ENCODE results near the gene CCL5. TPM values are rescaled to one million over a fixed set of nuclear protein-coding genes. Genes with fewer than 3 reads are reported as not detected.

CCL5 gene
- total RNA-seq, 1 donor from 2014 or later, result 28.9 TPM

- no peaks in the 10 kb centered on the region for H3K27me3 Mint-ChIP-seq (ENCODE audit: low read depth)
- no peak for DNase-seq (ENCODE audit: low spot score)
- H3K36me3 Mint-ChIP-seq (ENCODE audit: low read depth), result peaks cover 32% of the 10 kb centered on the region
- peaks cover 25% of the 10 kb centered on the region for H3K4me1 Mint-ChIP-seq (ENCODE audit: low read depth)
- intact Hi-C loops (cut with micrococcal nuclease), result no loop called here
- H3K27ac Mint-ChIP-seq, result no peak overlapping the region
- no peaks in the 10 kb centered on the region for H3K9me3 Mint-ChIP-seq
- H3K4me3 Mint-ChIP-seq (ENCODE audit: low read depth), result no peak overlapping the region
Observed at GRCh38 chr17:35872196-35872980, 7.8 kb downstream of the CCL5 start.

DNA sequence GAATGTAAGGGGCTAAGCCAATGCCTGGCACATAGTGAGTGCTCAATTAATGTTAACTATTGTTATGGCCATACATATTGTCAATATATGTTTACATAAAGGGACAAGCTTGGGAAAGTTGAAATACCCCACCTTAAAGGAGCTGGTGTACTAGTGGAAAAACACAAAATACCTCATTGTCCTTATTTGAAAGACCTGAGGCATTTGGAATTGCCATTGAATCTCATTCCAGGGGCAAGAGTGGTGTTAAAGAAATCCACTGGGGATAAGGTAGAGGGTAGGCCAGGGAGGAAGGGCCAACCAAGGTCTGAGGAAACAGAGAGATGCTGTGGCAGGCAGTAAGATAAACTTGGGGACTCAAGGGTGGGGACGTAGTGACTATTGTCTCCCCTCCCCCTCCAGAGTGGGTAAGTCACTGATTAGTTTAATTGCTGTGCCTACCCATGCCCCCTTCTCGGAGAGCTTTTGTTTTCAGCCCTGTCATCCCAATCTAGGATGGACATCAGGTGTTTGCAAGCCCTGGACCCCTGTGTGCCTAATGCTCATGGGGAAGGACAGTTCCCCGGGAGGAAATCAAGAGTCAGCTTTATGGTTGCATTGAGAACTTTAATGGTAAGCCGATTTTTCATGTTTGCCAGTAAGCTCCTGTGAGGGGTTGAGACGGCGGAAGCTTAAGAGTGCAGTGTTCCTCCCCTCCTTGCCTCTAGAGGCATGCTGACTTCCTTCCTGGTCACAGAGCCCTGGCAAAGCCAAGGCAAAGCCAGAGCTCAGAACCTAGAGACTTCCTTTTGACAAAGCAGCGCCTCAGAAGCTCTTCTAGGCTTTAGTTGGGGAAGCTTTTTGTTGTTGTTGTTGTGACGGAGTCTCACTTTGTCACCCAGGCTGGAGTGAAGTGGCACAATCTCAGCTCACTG lies 9.0 kb downstream of the CCL5 start:
- Mint-ChIP-seq H3K4me3 (ENCODE audit: low read depth) (no peak overlapping the region), H3K9me3 (no peaks in the 10 kb centered on the region), H3K27me3 (ENCODE audit: low read depth) (no peaks in the 10 kb centered on the region), H3K4me1 (ENCODE audit: low read depth) (peaks cover 22% of the 10 kb centered on the region), H3K27ac (no peak overlapping the region), H3K36me3 (ENCODE audit: low read depth) (peaks cover 28% of the 10 kb centered on the region)
- no peak for DNase-seq (ENCODE audit: low spot score)
- intact Hi-C loops (cut with micrococcal nuclease), result no loop called here

DNA sequence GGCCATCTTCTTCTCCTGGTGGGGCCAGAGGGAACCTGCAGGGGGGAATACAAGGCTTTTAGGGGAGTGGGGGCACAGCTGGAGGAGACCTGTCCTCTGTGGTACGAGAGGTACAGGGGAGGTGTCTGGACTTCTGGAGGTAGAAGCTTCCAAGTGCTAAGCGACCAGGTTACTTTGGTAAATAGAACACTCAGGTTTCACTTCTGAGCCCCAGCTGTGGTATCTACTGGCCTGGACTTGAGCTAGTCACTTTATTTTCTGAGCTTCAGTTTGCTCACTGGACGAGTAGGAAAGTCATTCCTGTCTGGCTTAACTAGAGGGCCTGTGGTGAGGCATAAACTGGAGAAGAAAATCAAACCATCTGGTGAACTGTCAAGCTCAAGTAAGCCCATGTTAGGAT lies 11.4 kb downstream of the CCL5 start, which contains the start of gene HEATR9:
TSS of gene HEATR9 (minus strand) at position 155 of the 400 bp plus-strand sequence. CDS start at position 6, 149 bp downstream.
- DNase-seq (ENCODE audit: low spot score), result no peak
- Mint-ChIP-seq H3K36me3 (ENCODE audit: low read depth) (peaks cover 26% of the 10 kb centered on the region), H3K4me1 (ENCODE audit: low read depth) (peaks cover 22% of the 10 kb centered on the region), H3K27me3 (ENCODE audit: low read depth) (no peaks in the 10 kb centered on the region), H3K9me3 (no peaks in the 10 kb centered on the region), H3K27ac (no peak within 1 kb of the TSS), H3K4me3 (ENCODE audit: low read depth) (no peak within 1 kb of the TSS)
- intact Hi-C loops (cut with micrococcal nuclease), result no loop called here

DNA sequence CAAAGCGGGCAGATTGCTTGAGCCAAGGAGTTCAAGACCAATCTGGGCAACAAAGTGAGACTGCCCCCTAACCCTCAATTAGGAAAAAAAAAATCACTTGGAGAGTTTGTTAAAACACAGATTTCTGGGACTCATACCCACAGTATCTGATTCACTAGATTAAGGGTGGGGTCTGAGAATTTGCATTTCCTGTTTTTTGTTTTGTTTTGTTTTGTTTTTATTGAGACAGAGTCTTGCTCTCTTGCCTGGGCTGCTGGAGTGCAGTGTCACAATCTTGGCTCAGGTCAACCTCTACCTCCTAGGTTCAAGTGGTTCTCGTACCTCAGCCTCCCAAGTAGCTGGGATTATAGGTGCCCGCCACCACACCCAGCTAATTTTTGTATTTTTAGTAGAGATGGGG lies 12.6 kb downstream of the CCL5 start:
- peaks cover 23% of the 10 kb centered on the region for H3K36me3 Mint-ChIP-seq (ENCODE audit: low read depth)
- DNase-seq (ENCODE audit: low spot score), result no peak
- intact Hi-C loops (cut with micrococcal nuclease), result no loop called here
- H3K9me3 Mint-ChIP-seq, result no peaks in the 10 kb centered on the region
- H3K4me1 Mint-ChIP-seq (ENCODE audit: low read depth), result peaks cover 23% of the 10 kb centered on the region
- H3K27me3 Mint-ChIP-seq (ENCODE audit: low read depth), result no peaks in the 10 kb centered on the region
- H3K27ac Mint-ChIP-seq, result no peak overlapping the region
- no peak overlapping the region for H3K4me3 Mint-ChIP-seq (ENCODE audit: low read depth)

GRCh38 chr17:35866341-35866950 lies 13.7 kb downstream of the CCL5 start:
- no peaks in the 10 kb centered on the region for H3K9me3 Mint-ChIP-seq
- H3K4me1 Mint-ChIP-seq (ENCODE audit: low read depth), result peaks cover 20% of the 10 kb centered on the region
- intact Hi-C loops (cut with micrococcal nuclease), result no loop called here
- no peaks in the 10 kb centered on the region for H3K27me3 Mint-ChIP-seq (ENCODE audit: low read depth)
- H3K4me3 Mint-ChIP-seq (ENCODE audit: low read depth), result no peak overlapping the region
- H3K27ac Mint-ChIP-seq, result peak overlapping the region; percentile 34
- no peak for DNase-seq (ENCODE audit: low spot score)
- peaks cover 16% of the 10 kb centered on the region for H3K36me3 Mint-ChIP-seq (ENCODE audit: low read depth)

DNA sequence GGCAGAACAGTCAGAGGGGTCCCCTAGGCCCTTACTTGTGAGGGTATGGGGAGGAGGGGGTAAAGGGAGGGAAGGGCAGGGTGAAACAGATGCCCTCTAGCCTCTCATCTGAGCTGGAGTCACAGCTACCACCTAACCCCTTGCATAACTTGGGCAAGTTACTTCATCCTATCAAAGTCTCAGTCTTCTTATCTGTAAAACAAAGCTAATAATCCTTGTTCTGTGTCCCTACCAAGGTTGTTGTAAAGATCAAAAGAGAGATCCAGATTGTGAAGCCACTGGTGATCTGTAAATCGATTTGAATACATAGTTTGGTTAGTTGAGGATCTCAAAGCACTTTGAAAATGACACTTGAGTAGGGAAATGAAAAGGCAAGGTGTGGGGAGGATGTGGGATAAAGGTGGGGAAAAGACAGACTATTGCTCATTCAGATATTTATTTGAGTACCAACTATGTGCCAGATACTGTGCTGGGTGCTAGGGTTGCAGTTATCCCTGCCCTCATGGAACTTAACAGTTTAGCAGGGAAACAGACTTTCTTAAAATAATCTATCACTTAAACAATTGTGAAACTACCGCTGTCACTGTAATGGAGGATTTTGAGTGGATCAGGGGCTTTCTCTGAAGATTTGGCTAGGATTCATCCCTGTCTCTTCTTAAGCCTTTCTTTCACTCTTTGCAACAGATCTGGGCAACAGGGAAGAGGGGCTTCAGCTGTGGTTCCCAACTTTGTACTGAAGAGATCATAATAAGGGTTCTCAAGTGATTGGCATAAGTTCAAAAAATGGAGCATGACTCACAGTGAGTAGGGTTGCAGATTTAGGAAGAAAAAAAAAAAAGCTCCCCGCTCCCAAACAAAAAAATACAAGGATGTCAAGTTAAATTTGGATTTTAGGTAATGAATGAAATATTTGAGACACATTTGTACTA lies 14.5 kb downstream of the CCL5 start:
- no peak overlapping the region for H3K27ac Mint-ChIP-seq
- peaks cover 10% of the 10 kb centered on the region for H3K36me3 Mint-ChIP-seq (ENCODE audit: low read depth)
- intact Hi-C loops (cut with micrococcal nuclease), result no loop called here
- H3K27me3 Mint-ChIP-seq (ENCODE audit: low read depth), result no peaks in the 10 kb centered on the region
- H3K4me3 Mint-ChIP-seq (ENCODE audit: low read depth), result no peak overlapping the region
- no peaks in the 10 kb centered on the region for H3K9me3 Mint-ChIP-seq
- DNase-seq (ENCODE audit: low spot score), result no peak
- peaks cover 16% of the 10 kb centered on the region for H3K4me1 Mint-ChIP-seq (ENCODE audit: low read depth)

DNA sequence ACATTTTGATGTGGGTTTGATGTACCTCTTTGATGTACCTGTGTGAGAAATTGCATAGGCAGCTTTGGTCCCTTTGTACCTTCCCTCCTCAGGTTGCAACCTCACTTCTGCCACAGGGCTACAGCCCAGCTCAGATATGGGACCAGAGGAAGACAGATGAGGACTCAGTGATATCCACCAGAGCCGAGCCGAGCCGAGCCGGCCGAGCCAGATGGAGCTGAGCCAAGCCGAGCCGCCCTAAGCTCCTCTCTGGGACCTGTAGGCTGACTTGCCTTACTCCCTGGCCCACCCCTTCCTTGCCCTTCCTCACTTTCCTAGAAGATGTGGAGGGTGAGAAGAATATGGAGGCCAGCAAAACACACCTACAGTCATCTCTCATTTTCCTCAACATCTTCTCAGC lies 15.3 kb downstream of the CCL5 start:
- Mint-ChIP-seq H3K36me3 (ENCODE audit: low read depth) (peaks cover 10% of the 10 kb centered on the region), H3K27ac (no peak overlapping the region), H3K4me3 (ENCODE audit: low read depth) (no peak overlapping the region), H3K9me3 (no peaks in the 10 kb centered on the region), H3K27me3 (ENCODE audit: low read depth) (no peaks in the 10 kb centered on the region), H3K4me1 (ENCODE audit: low read depth) (peaks cover 16% of the 10 kb centered on the region)
- intact Hi-C loops (cut with micrococcal nuclease), result no loop called here
- DNase-seq (ENCODE audit: low spot score), result no peak

DNA sequence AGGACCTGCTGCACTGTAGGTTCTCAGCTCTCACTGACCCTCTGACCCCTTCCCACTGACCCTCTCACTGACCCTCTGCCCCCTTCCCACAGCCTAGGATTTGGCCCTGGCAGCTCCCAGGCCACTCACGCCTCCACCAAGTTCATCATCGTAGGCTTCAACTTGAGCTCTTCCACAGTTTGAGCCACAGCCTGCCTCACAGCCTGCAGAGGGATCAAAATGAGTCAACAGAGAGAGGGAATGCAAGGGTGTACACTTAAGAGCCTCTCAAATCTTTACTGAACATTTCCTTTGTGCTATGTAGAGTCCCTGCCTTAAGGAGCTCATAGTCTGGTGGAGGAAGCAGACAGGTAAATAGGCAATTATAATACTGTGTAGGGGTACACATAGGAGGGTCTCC lies 23.6 kb downstream of the CCL5 start:
- no peaks in the 10 kb centered on the region for H3K27me3 Mint-ChIP-seq (ENCODE audit: low read depth)
- intact Hi-C loops (cut with micrococcal nuclease), result no loop called here
- peak overlapping the region; percentile 54 for H3K27ac Mint-ChIP-seq
- no peaks in the 10 kb centered on the region for H3K9me3 Mint-ChIP-seq
- no peak for DNase-seq (ENCODE audit: low spot score)
- peaks cover 18% of the 10 kb centered on the region for H3K36me3 Mint-ChIP-seq (ENCODE audit: low read depth)
- H3K4me1 Mint-ChIP-seq (ENCODE audit: low read depth), result peaks cover 13% of the 10 kb centered on the region
- no peak overlapping the region for H3K4me3 Mint-ChIP-seq (ENCODE audit: low read depth)

DNA sequence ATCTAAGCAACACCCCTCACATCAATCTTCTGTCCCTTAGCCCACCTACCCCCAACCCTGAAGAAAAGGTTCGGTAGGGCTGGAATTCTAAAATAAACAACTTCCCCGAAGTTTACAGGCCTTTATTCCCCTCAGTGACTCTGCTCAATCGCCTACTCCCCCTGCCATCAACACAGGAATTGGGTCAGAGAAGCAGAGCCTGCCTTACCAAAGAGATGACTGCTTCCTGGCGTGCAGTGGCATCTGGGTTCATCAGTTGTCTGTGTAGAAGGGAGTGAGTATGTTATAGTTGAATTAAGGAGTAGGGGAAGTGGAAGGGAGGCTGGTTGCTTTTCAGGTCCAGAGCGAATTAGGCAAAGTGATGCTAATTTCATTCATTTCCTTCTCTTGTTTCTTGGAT lies 24.2 kb downstream of the CCL5 start:
- Mint-ChIP-seq H3K4me1 (ENCODE audit: low read depth) (peaks cover 13% of the 10 kb centered on the region), H3K36me3 (ENCODE audit: low read depth) (peaks cover 24% of the 10 kb centered on the region), H3K4me3 (ENCODE audit: low read depth) (no peak overlapping the region), H3K27ac (peak overlapping the region; percentile 10), H3K27me3 (ENCODE audit: low read depth) (no peaks in the 10 kb centered on the region), H3K9me3 (no peaks in the 10 kb centered on the region)
- intact Hi-C loops (cut with micrococcal nuclease), result no loop called here
- DNase-seq (ENCODE audit: low spot score), result no peak

- DNase-seq (ENCODE audit: low spot score), result peak; percentile 48
- Mint-ChIP-seq H3K36me3 (ENCODE audit: low read depth) (peaks cover 57% of the 10 kb centered on the region), H3K4me3 (ENCODE audit: low read depth) (no peak overlapping the region), H3K27me3 (ENCODE audit: low read depth) (no peaks in the 10 kb centered on the region), H3K9me3 (no peaks in the 10 kb centered on the region), H3K27ac (peak overlapping the region; percentile 6), H3K4me1 (ENCODE audit: low read depth) (peaks cover 7% of the 10 kb centered on the region)
- intact Hi-C loops (cut with micrococcal nuclease), result loop anchor here (5.0 kb wide), 1 partner anchor 43 kb away; no protein-coding TSS in a partner anchor
Observed at GRCh38 chr17:35849469-35850348, 30.5 kb downstream of the CCL5 start.

DNA sequence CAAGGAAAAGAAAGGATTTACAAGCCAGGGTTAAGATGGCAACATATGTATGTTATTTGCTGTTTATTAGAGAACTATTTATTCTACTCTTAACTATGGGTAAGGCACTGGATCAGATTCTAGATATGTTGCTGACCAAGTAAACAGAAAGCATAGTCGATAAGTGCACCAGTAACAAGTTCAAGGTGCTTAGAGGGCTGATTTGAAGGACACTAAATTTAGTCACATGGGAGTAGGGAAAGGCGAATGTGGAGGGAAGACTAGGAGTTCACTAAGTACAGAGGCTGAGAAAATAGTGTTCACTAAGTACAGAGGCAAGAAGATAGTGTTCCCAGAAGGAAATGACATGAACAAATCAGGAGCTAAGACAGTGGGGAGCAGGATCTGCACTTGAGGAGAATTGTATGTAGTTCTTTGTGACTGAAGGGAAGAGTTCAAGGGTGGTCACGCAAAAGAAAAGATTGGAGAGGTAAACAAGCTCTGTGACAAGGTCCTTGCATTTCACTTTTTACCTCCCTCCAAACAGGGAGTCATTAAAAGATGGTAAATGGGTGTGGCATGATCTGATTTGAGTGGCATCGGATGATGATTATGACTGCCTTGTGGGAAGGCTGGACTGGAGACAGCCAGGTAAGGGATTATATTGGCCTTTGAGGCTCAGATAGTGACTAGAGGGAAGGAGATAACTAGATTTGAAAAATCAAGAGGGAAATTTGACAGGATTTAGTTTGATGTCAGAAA lies 32.4 kb downstream of the CCL5 start:
- intact Hi-C loops (cut with micrococcal nuclease), result loop anchor here (5.0 kb wide), 1 partner anchor 44 kb away; no protein-coding TSS in a partner anchor
- H3K9me3 Mint-ChIP-seq, result no peaks in the 10 kb centered on the region
- DNase-seq (ENCODE audit: low spot score), result no peak
- H3K27ac Mint-ChIP-seq, result peak overlapping the region; percentile 18
- H3K4me1 Mint-ChIP-seq (ENCODE audit: low read depth), result peaks cover 7% of the 10 kb centered on the region
- no peaks in the 10 kb centered on the region for H3K27me3 Mint-ChIP-seq (ENCODE audit: low read depth)
- peaks cover 66% of the 10 kb centered on the region for H3K36me3 Mint-ChIP-seq (ENCODE audit: low read depth)
- no peak overlapping the region for H3K4me3 Mint-ChIP-seq (ENCODE audit: low read depth)

Data from activated T-helper 2 cell treated with anti-CD3 and anti-CD28 coated beads, Interferon-gamma antibody, Interleukin-2, Interleukin-4, amounts not matched to agents 10 μg/mL and 5 μg/mL and 100 μg/mL, durations not matched to agents 14 hours and 24 hours and 36 hours (primary cell).